IMR-90 (cell line): Measurements from ENCODE around the gene SLC44A5. TPM values are rescaled to one million over a fixed set of nuclear protein-coding genes. Genes with fewer than 3 reads are reported as not detected.

Source experiments
- ATAC-seq: fragments of 200-7000 bp; cut with Tn5 transposase; 2 replicates; pipeline ENCODE4 v1.9.1; 2020; ENCODE audit warnings: low read depth, mild to moderate bottlenecking, moderate library complexity
- BruUV-seq: library from RNA; stranded (reverse); fragments of 400-500 nt; replicated peaks from 2 replicates; lab custom pipeline; 2021; lab: Mats Ljungman, UMichigan
- CTCF ChIA-PET: fragments of 300-600 bp; formaldehyde crosslinking; extraction: SDS; loops from one replicate; lab custom pipeline; 2021; ENCODE audit warnings: antibody characterized with exemption; lab: Yijun Ruan, JAX
- POLR2A ChIA-PET: fragments of 300-600 bp; sonication (Branson Sonifier 250); formaldehyde crosslinking; loops from one replicate; lab custom pipeline; 2022; ENCODE audit warnings: antibody characterized with exemption; ENCODE audit not compliant: unreplicated experiment; lab: Charles Lee
- DNase-seq: peaks from one replicate; pipeline ENCODE4 v3.0.0; 2013
- H2AFZ ChIP-seq: replicated peaks from 2 replicates; pipeline ENCODE3; 2013; ENCODE audit warnings: low read length, mild to moderate bottlenecking; ENCODE audit not compliant: poor library complexity
- H2AK5ac ChIP-seq: 2 replicates; pipeline ENCODE4 v1.6.1; 2013; ENCODE audit warnings: low read depth, low read length, inconsistent platforms
- H2AK9ac ChIP-seq: replicated peaks from 2 replicates; pipeline ENCODE3; 2013; ENCODE audit warnings: mild to moderate bottlenecking, low read depth, low read length, moderate library complexity; ENCODE audit not compliant: poor library complexity
- H2BK120ac ChIP-seq: 2 replicates; pipeline ENCODE4 v1.6.1; 2013; ENCODE audit warnings: low read depth, low read length, inconsistent platforms
- H2BK15ac ChIP-seq: 3 replicates; pipeline ENCODE4 v1.6.1; 2013; ENCODE audit warnings: low read depth, low read length, inconsistent platforms
- H2BK20ac ChIP-seq: 2 replicates; pipeline ENCODE4 v1.6.1; 2013; ENCODE audit warnings: low read depth, mild to moderate bottlenecking, inconsistent platforms, low read length, moderate library complexity
- H2BK5ac ChIP-seq: 2 replicates; pipeline ENCODE4 v1.6.1; 2013; ENCODE audit warnings: mild to moderate bottlenecking, low read depth, low read length, inconsistent platforms; ENCODE audit not compliant: poor library complexity, severe bottlenecking
- H3K14ac ChIP-seq: replicated peaks from 2 replicates; pipeline ENCODE4 v1.6.1; 2013; ENCODE audit warnings: low read depth, low read length, inconsistent platforms
- H3K18ac ChIP-seq: 2 replicates; pipeline ENCODE4 v1.6.1; 2013; ENCODE audit warnings: low read depth, low read length, control low read depth
- H3K23ac ChIP-seq: 2 replicates; pipeline ENCODE4 v1.6.1; 2013; ENCODE audit warnings: low read depth, low read length, inconsistent platforms
- H3K27ac ChIP-seq: 2 replicates; pipeline ENCODE4 v1.5.1; 2013; ENCODE audit warnings: mild to moderate bottlenecking, control low read depth, low read length; ENCODE audit not compliant: insufficient read depth
- H3K27me3 ChIP-seq: 2 replicates; pipeline ENCODE4 v1.6.1; 2013; ENCODE audit warnings: low read length; ENCODE audit not compliant: control insufficient read depth, insufficient read depth
- H3K36me3 ChIP-seq: 2 replicates; pipeline ENCODE4 v1.6.1; 2013; ENCODE audit warnings: low read length, mixed read lengths; ENCODE audit not compliant: control insufficient read depth, insufficient read depth
- H3K4ac ChIP-seq: 2 replicates; pipeline ENCODE4 v1.6.1; 2013; ENCODE audit warnings: low read depth, low read length, inconsistent platforms
- H3K4me1 ChIP-seq: 2 replicates; pipeline ENCODE4 v1.6.1; 2013; ENCODE audit warnings: low read length, mixed read lengths; ENCODE audit not compliant: control insufficient read depth, insufficient read depth
- H3K4me2 ChIP-seq: 2 replicates; pipeline ENCODE4 v1.6.1; 2013; ENCODE audit warnings: low read depth, mild to moderate bottlenecking, control low read depth, low read length, moderate library complexity
- H3K4me3 ChIP-seq: 2 replicates; pipeline ENCODE4 v1.5.1; 2013; ENCODE audit warnings: low read depth, mild to moderate bottlenecking, control low read depth, low read length, moderate library complexity; ENCODE audit not compliant: insufficient read depth
- H3K56ac ChIP-seq: 2 replicates; pipeline ENCODE4 v1.6.1; 2013; ENCODE audit warnings: low read length, inconsistent platforms; ENCODE audit not compliant: insufficient read depth; ENCODE audit errors: extremely low read depth
- H3K79me1 ChIP-seq, 2 experiments: 2 replicates each; pipeline ENCODE4 v1.6.1; 2013; ENCODE audit warnings: low read length in 2 of 2, inconsistent platforms in 1 of 2, low read depth in 1 of 2
- H3K9ac ChIP-seq: 2 replicates; pipeline ENCODE4 v1.6.1; 2013; ENCODE audit warnings: low read depth, low read length, control low read depth
- H3K9me1 ChIP-seq: 2 replicates; pipeline ENCODE4 v1.6.1; 2013; ENCODE audit warnings: low read length, inconsistent platforms; ENCODE audit not compliant: insufficient read depth
- H3K9me3 ChIP-seq: 2 replicates; pipeline ENCODE4 v1.6.1; 2013; ENCODE audit warnings: low read length; ENCODE audit not compliant: control insufficient read depth, insufficient read depth
- H4K20me1 ChIP-seq: 2 replicates; pipeline ENCODE4 v1.6.1; 2013; ENCODE audit warnings: low read length, inconsistent platforms; ENCODE audit not compliant: insufficient read depth
- H4K5ac ChIP-seq: 2 replicates; pipeline ENCODE4 v1.6.1; 2013; ENCODE audit warnings: mild to moderate bottlenecking, low read depth, low read length, control low read depth
- H4K8ac ChIP-seq, 2 experiments: 2 replicates each; pipeline ENCODE4 v1.6.1; 2013; ENCODE audit warnings: low read depth in 2 of 2, low read length in 2 of 2, control low read depth in 1 of 2, inconsistent platforms in 1 of 2
- H4K91ac ChIP-seq: 2 replicates; pipeline ENCODE4 v1.6.1; 2013; ENCODE audit warnings: low read depth, low read length, inconsistent platforms; ENCODE audit not compliant: insufficient read depth
- CHD1 ChIP-seq: IDR thresholded peaks from 2 replicates; pipeline ENCODE4 v1.6.1; 2012; ENCODE audit warnings: low read depth, low read length, improper control_type of control experiment
- FOS ChIP-seq: fragments of 150-350 bp; IDR thresholded peaks from 2 replicates; pipeline ENCODE4 v1.6.1; 2016; ENCODE audit warnings: low read depth, low read length
- MAFK ChIP-seq: IDR thresholded peaks from 2 replicates; pipeline ENCODE4 v1.6.1; 2012; ENCODE audit warnings: low read depth, low read length, improper control_type of control experiment
- NFE2L2 ChIP-seq: fragments of 150-350 bp; IDR thresholded peaks from 2 replicates; pipeline ENCODE4 v1.6.1; 2016; ENCODE audit warnings: low read depth, mild to moderate bottlenecking, low read length
- POLR2A ChIP-seq: IDR thresholded peaks from 2 replicates; pipeline ENCODE4 v1.6.1; 2012; ENCODE audit warnings: mild to moderate bottlenecking, low read depth, low read length
- RAD21 ChIP-seq: IDR thresholded peaks from 2 replicates; pipeline ENCODE4 v1.6.1; 2012; ENCODE audit warnings: low read length, improper control_type of control experiment
- WGBS, 2 experiments: methylation state at CpG; one replicate each; pipeline versions ENCODE4 v1.1.5 to v1.1.7; 2013; ENCODE audit warnings: missing lambda C conversion rate in 2 of 2; ENCODE audit not compliant: insufficient read length in 1 of 2; ENCODE audit errors: extremely low coverage in 2 of 2; 5-methylcytosine and 5-hydroxymethylcytosine counted together
- dilution Hi-C: fragments of 300-500 bp; cut with HindIII; formaldehyde crosslinking; loops from one replicate; pipeline ENCODE4 v1.14.3; 2018; ENCODE audit warnings: low sequenced_read_pairs; ENCODE audit not compliant: unreplicated experiment
- in situ Hi-C: fragments of 300-500 bp; cut with MboI; formaldehyde crosslinking; loops from 3 replicates; pipeline ENCODE4 v1.14.3; 2019; ENCODE audit warnings: low sequenced_read_pairs, inconsistent platforms, mixed read lengths
- intact Hi-C: fragments of 100-400 bp; cut with micrococcal nuclease; formaldehyde crosslinking; loops from 2 replicates; pipeline ENCODE4 v1.10.0; 2022
- polyA plus RNA-seq, 3 experiments: library from polyadenylated mRNA; depleted of rRNA; stranded (reverse); fragments of >200 nt; gene quantifications; 2 replicates each; pipeline ENCODE4 v1.2.3, GENCODE V29; 2012; ENCODE audit warnings: low replicate concordance in 1 of 3
- total RNA-seq: library from RNA; depleted of rRNA; stranded (reverse); fragments of >200 nt; gene quantifications from 2 replicates; pipeline ENCODE4 v1.2.3, GENCODE V29; 2012
- TF ChIP-seq, protein P1 (sequence below): fragments of 150-350 bp; IDR thresholded peaks from 2 replicates; pipeline ENCODE4 v1.6.1; 2017; ENCODE audit warnings: mild to moderate bottlenecking, antibody characterized with exemption, low read length, low read depth

SLC44A5 gene
- total and polyA plus RNA-seq, 2 of the 4 experiments (the other 2 are of a cell fraction): under 0.01 TPM; not detected in 1

DNA sequence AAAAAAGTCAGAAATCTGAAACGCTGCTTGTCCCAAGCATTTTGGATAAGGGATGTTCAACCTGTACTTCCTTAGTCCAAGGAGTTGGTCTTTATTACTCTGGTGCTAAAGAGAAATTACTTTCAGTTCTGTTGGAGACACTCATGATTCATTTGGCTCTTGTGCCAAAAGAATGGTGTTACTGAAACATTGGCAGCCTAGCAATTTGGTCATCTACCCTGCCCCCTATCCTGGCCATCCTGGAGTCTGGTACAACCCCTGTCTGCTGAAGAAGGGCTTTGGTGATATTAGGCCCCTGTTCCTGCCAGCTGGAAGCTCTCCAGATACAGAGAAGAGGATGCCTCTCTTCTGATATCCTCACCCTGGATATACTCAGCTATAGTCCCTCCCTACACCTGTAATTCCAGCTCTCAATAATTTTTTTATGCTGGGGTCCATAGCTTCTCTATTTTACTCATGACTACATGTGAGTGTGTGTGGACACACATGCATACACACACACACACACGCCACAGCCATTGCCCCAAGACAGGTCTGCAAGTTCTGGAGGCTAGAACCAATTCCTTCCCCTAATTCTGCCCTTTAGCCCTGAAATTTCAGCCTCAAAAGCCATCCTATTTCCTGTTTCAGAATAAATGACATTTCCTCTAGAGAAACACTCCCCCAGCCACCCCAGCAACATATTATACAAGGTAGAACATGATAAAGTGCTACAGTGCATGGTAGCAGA, 436.7 kb downstream of the SLC44A5 start:
- DNase-seq: no peak

More for the DNA sequence above, 436.7 kb downstream of the SLC44A5 start:
- no peak overlapping the region for H2BK120ac ChIP-seq
- H2AK9ac ChIP-seq: no peak overlapping the region
- H4K8ac ChIP-seq: no peak overlapping the region
- no peak overlapping the region for H4K5ac ChIP-seq
- H4K20me1 ChIP-seq: no peaks in the 10 kb centered on the region
- no peak overlapping the region for H3K4ac ChIP-seq
- no peak overlapping the region for H3K9ac ChIP-seq
- POLR2A ChIA-PET: no interaction called here
- H3K56ac ChIP-seq: no peak overlapping the region
- no peak overlapping the region for H3K4me2 ChIP-seq
- dilution Hi-C loops: no loop called here
- no peak overlapping the region for H2AK5ac ChIP-seq
- intact Hi-C loops: no loop called here
- no peaks in the 10 kb centered on the region for H3K27me3 ChIP-seq
- H2BK15ac ChIP-seq: no peak overlapping the region
- H3K23ac ChIP-seq: no peak overlapping the region
- H2BK5ac ChIP-seq: no peak overlapping the region
- in situ Hi-C loops: no loop called here
- BruUV-seq: no TSS peak
- H2AFZ ChIP-seq: no peak overlapping the region
- no peak for ATAC-seq
- WGBS, 2 experiments: no CpG with 5 or more reads among the region's 2 CpGs
- H3K18ac ChIP-seq: no peak overlapping the region
- H4K91ac ChIP-seq: no peak overlapping the region
- CTCF ChIA-PET: no interaction called here
- H3K79me1 ChIP-seq: no peaks in the 10 kb centered on the region
- H3K9me1 ChIP-seq: no peaks in the 10 kb centered on the region
- no peak overlapping the region for H2BK20ac ChIP-seq
- TF ChIP-seq FOS (no peak), NFE2L2 (no peak), POLR2A (no peak), MAFK (no peak), RAD21 (no peak), CHD1 (no peak)
- TF ChIP-seq, protein P1, sequence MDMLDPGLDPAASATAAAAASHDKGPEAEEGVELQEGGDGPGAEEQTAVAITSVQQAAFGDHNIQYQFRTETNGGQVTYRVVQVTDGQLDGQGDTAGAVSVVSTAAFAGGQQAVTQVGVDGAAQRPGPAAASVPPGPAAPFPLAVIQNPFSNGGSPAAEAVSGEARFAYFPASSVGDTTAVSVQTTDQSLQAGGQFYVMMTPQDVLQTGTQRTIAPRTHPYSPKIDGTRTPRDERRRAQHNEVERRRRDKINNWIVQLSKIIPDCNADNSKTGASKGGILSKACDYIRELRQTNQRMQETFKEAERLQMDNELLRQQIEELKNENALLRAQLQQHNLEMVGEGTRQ: no peak
- no peaks in the 10 kb centered on the region for H3K4me1 ChIP-seq
- no peak overlapping the region for H3K4me3 ChIP-seq
- H3K14ac ChIP-seq: no peak overlapping the region
- no peak overlapping the region for H3K27ac ChIP-seq
- peaks cover 4% of the 10 kb centered on the region for H3K9me3 ChIP-seq
- H3K36me3 ChIP-seq: no peaks in the 10 kb centered on the region
